Mesendoderm (in vitro differentiated cells): ENCODE measurements around the gene LPIN3.

Source experiments
- DNase-seq: peaks from one replicate; pipeline ENCODE4 v3.0.0; 2013
- H2AK5ac ChIP-seq: 2 replicates; pipeline ENCODE4 v1.6.1; 2013; ENCODE audit warnings: low read length, inconsistent platforms
- H2BK120ac ChIP-seq: 2 replicates; pipeline ENCODE4 v1.6.1; 2013; ENCODE audit warnings: low read depth, mild to moderate bottlenecking, low read length, moderate library complexity, mixed read lengths
- H2BK15ac ChIP-seq: replicated peaks from 2 replicates; pipeline ENCODE4 v1.6.1; 2013; ENCODE audit warnings: low read depth, mild to moderate bottlenecking, moderate library complexity
- H2BK5ac ChIP-seq: 2 replicates; pipeline ENCODE4 v1.6.1; 2013; ENCODE audit warnings: low read length, inconsistent platforms
- H3K18ac ChIP-seq: 2 replicates; pipeline ENCODE4 v1.6.1; 2013; ENCODE audit warnings: mild to moderate bottlenecking, low read length, mixed read lengths
- H3K23ac ChIP-seq: one replicate; pipeline ENCODE4 v1.6.1; 2013; ENCODE audit warnings: low read length
- H3K27ac ChIP-seq: 2 replicates; pipeline ENCODE4 v1.5.1; 2013; ENCODE audit warnings: low read depth, mild to moderate bottlenecking, inconsistent platforms, low read length, moderate library complexity
- H3K27me3 ChIP-seq: 2 replicates; pipeline ENCODE4 v1.6.1; 2013; ENCODE audit warnings: low read length, control low read depth, mild to moderate bottlenecking, inconsistent platforms; ENCODE audit not compliant: insufficient read depth, poor library complexity
- H3K36me3 ChIP-seq: 2 replicates; pipeline ENCODE4 v1.6.1; 2013; ENCODE audit warnings: low read length, inconsistent platforms; ENCODE audit not compliant: control insufficient read depth, insufficient read depth
- H3K4ac ChIP-seq: one replicate; pipeline ENCODE4 v1.6.1; 2013; ENCODE audit warnings: low read depth, mild to moderate bottlenecking, low read length, moderate library complexity
- H3K4me1 ChIP-seq: 2 replicates; pipeline ENCODE4 v1.6.1; 2013; ENCODE audit warnings: low read depth, low read length, inconsistent platforms; ENCODE audit not compliant: control insufficient read depth
- H3K4me2 ChIP-seq: 2 replicates; pipeline ENCODE4 v1.6.1; 2013; ENCODE audit warnings: low read length
- H3K4me3 ChIP-seq: 2 replicates; pipeline ENCODE4 v1.5.1; 2013; ENCODE audit warnings: mild to moderate bottlenecking, low read length
- H3K56ac ChIP-seq: one replicate; pipeline ENCODE4 v1.6.1; 2013; ENCODE audit warnings: low read length
- H3K79me1 ChIP-seq: 2 replicates; pipeline ENCODE4 v1.6.1; 2013; ENCODE audit warnings: low read length, inconsistent platforms
- H3K79me2 ChIP-seq: 2 replicates; pipeline ENCODE4 v1.6.1; 2013; ENCODE audit warnings: mild to moderate bottlenecking, low read length; ENCODE audit not compliant: control insufficient read depth, insufficient read depth
- H3K9ac ChIP-seq: 2 replicates; pipeline ENCODE4 v1.6.1; 2013; ENCODE audit warnings: low read length, inconsistent platforms
- H4K5ac ChIP-seq: one replicate; pipeline ENCODE4 v1.6.1; 2013; ENCODE audit warnings: low read length
- H4K8ac ChIP-seq: one replicate; pipeline ENCODE4 v1.6.1; 2013; ENCODE audit warnings: low read depth, mild to moderate bottlenecking, control low read depth, low read length, moderate library complexity
- WGBS: extraction: QIAGEN DNeasy Blood & Tissue Kit; methylation state at CpG from one replicate; pipeline ENCODE4 v1.1.7; 2013; ENCODE audit warnings: low lambda C conversion rate, missing lambda C conversion rate; ENCODE audit not compliant: insufficient coverage; ENCODE audit errors: extremely low coverage; 5-methylcytosine and 5-hydroxymethylcytosine counted together

The LPIN3 gene

DNA sequence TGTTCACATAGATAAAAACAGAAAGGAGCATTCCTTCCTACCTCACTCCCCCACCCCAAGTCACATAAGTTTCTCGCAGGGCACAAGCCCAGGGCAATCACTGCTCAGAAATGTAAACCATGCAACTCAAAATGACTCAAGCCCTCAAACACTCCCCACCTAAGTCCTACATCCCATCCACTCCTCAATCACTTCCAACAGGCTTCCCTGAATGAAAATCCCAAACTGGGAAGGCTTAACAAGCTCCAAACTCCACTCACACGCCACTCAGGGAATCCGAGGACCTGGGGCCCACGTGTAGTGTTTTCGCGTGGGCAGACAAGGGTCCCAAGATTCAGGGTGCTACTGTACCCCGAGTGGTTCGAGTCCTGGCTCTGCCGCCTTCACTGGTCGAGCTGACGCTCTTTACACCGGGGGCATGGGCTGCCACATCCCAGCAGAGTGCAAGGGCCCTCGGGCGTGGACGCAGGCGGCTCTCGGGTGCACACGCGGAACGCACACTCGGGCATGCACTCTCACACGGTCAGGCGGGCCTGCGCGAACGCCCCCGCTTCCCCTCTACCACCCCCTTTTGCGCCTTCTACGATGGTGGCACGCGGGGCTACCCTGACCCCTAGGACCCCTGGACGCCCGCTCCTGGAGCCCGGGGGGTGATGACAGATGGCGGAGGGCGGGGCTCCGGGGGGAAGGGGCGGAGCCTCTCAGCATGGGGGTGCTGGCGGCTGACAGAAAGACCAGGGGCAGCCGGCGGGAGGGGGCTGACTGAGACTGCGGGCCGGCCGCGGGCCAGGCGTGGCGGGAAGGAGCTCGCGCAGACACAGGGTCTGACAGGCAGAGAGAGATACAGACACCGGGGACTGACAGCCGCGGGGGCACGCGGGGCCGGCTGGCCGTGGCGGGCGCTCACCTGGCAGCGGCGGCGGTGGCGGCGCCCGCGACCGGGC, 23.7 kb upstream of the LPIN3 start:
- H3K79me2 ChIP-seq = no peaks in the 10 kb centered on the region
- peak; percentile 86 for DNase-seq
- no peaks in the 10 kb centered on the region for H3K79me1 ChIP-seq
- H3K4me3 ChIP-seq = peak overlapping the region; percentile 64
- no peaks in the 10 kb centered on the region for H3K36me3 ChIP-seq
- no peak overlapping the region for H4K8ac ChIP-seq
- peak overlapping the region; percentile 87 for H3K18ac ChIP-seq
- no peaks in the 10 kb centered on the region for H3K4me1 ChIP-seq
- H4K5ac ChIP-seq = no peak overlapping the region
- no peaks in the 10 kb centered on the region for H3K27me3 ChIP-seq
- no peak overlapping the region for H2AK5ac ChIP-seq
- peak overlapping the region; percentile 76 for H3K9ac ChIP-seq
- peak overlapping the region; percentile 90 for H3K4me2 ChIP-seq
- no peak overlapping the region for H3K27ac ChIP-seq
- H3K23ac ChIP-seq = no peak overlapping the region
- no peak overlapping the region for H2BK5ac ChIP-seq
- no CpG with 5 or more reads among the region's 66 CpGs for WGBS
- H2BK15ac ChIP-seq = no peak overlapping the region
- H3K56ac ChIP-seq = peak overlapping the region; percentile 90
- H3K4ac ChIP-seq = no peak overlapping the region
- H2BK120ac ChIP-seq = no peak overlapping the region

DNA sequence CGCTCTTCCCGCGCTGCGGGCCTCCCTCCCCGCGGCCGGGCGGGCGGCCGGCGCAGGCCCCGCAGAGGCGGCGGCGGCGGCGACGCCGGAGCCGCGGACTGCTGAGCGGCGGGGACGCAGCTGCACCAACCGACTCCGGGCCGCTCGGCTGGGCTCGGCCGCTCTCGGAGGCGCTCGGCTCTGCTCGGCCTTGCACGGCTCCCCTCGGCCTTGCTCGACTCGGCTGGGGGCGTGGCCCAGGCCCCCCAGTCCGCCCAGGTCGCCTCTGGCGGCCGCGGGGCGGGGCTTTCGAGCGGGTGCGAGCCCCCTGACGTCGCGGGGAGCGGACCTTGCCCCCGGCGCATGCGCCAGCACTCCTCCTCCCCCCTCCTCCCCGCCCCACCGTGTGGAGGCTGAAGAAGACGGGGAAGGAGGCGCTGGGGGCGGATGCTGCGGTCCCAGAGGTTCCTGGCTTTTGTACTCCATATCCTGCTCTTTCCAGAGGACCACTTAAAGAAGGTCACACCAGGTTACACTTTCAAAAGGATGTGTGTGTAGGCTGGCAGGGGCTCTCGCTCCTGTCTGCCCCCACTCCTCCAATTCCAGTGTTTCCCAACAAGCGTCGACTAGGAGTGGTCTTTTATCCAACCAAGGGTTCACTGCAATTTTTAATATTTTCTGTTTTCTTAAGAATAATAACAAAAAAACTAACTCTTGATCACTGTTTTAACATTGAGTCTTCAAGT, 22.9 kb upstream of the LPIN3 start, which contains the start of gene ZHX3:
Gene ZHX3, minus strand, starts transcription at position 186 of the 725 bp plus-strand sequence. CDS start 112,815 bp downstream, outside the sequence.
- peak within 1 kb of the TSS; percentile 87 for H3K18ac ChIP-seq

DNA sequence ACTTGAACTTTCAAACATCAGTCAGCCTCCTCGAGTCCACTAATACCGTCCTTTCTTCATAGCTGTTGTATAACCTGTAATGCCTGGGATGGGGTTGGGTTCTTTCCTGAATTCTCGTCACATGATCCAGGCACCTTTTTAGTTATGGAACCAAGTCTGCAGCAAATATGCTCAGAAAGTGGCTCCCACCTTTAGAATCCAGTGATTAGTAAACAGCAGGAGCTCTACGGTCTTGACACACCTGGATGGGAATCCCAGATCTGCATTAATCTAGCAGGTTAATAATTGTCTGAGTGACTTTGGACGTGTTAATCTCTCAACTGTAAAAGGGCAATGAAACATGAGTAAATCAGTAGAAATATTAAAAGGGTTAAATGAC, 22.4 kb upstream of the LPIN3 start:
- H3K4me3 ChIP-seq = no peak overlapping the region
- no peak overlapping the region for H3K27ac ChIP-seq
- no CpG with 5 or more reads among the region's 5 CpGs for WGBS
- no peaks in the 10 kb centered on the region for H3K27me3 ChIP-seq
- no peak overlapping the region for H4K8ac ChIP-seq
- no peak overlapping the region for H4K5ac ChIP-seq
- H3K36me3 ChIP-seq = no peaks in the 10 kb centered on the region
- no peak overlapping the region for H2BK15ac ChIP-seq
- H3K4ac ChIP-seq = no peak overlapping the region
- no peaks in the 10 kb centered on the region for H3K79me1 ChIP-seq
- no peak overlapping the region for H2BK5ac ChIP-seq
- no peak overlapping the region for H3K56ac ChIP-seq
- no peak for DNase-seq
- no peak overlapping the region for H2BK120ac ChIP-seq
- H3K79me2 ChIP-seq = no peaks in the 10 kb centered on the region
- H3K4me2 ChIP-seq = no peak overlapping the region
- no peak overlapping the region for H3K18ac ChIP-seq
- H2AK5ac ChIP-seq = no peak overlapping the region
- H3K4me1 ChIP-seq = no peaks in the 10 kb centered on the region
- H3K9ac ChIP-seq = no peak overlapping the region
- H3K23ac ChIP-seq = no peak overlapping the region

More for the DNA sequence above, 22.9 kb upstream of the LPIN3 start, which contains the start of gene ZHX3:
- no peaks in the 10 kb centered on the region for H3K4me1 ChIP-seq
- H3K4me3 ChIP-seq = peak within 1 kb of the TSS; percentile 64
- peak within 1 kb of the TSS; percentile 76 for H3K9ac ChIP-seq
- no peak within 1 kb of the TSS for H2BK120ac ChIP-seq
- no peaks in the 10 kb centered on the region for H3K79me2 ChIP-seq
- H3K23ac ChIP-seq = no peak within 1 kb of the TSS
- H2BK5ac ChIP-seq = no peak within 1 kb of the TSS
- H3K4me2 ChIP-seq = peak within 1 kb of the TSS; percentile 90
- H4K8ac ChIP-seq = no peak within 1 kb of the TSS
- no peaks in the 10 kb centered on the region for H3K27me3 ChIP-seq
- no peaks in the 10 kb centered on the region for H3K79me1 ChIP-seq
- H4K5ac ChIP-seq = no peak within 1 kb of the TSS
- WGBS = no CpG with 5 or more reads among the region's 64 CpGs
- H2AK5ac ChIP-seq = no peak within 1 kb of the TSS
- peak within 1 kb of the TSS; percentile 90 for H3K56ac ChIP-seq
- peak; percentile 98 for DNase-seq
- no peak within 1 kb of the TSS for H2BK15ac ChIP-seq
- no peaks in the 10 kb centered on the region for H3K36me3 ChIP-seq
- no peak within 1 kb of the TSS for H3K27ac ChIP-seq
- no peak within 1 kb of the TSS for H3K4ac ChIP-seq

DNA sequence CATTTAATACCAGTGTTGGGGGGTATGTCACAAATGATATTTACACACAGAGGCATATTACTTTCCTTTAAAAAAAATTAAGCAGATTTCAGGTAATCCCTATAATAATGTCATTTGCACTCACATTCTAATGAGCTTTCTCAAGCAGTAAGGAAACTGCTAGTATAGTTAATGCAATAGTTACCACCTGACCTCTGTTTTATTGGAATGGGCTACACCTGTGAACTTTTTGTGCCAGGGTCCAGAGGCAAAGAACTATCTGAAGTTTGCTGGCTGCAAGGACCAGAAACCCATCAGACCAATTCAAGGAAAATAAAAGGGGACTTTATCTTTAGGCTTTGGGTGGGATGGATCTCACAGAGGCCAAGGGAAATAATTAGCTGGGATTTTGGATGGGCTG, 20.2 kb upstream of the LPIN3 start:
- no peak overlapping the region for H4K5ac ChIP-seq
- no peaks in the 10 kb centered on the region for H3K79me1 ChIP-seq
- H3K4me1 ChIP-seq = no peaks in the 10 kb centered on the region
- H3K27me3 ChIP-seq = no peaks in the 10 kb centered on the region
- H2BK120ac ChIP-seq = no peak overlapping the region
- no peaks in the 10 kb centered on the region for H3K36me3 ChIP-seq
- DNase-seq = no peak
- H4K8ac ChIP-seq = no peak overlapping the region
- no peak overlapping the region for H3K4me3 ChIP-seq
- H2BK5ac ChIP-seq = no peak overlapping the region
- H3K27ac ChIP-seq = no peak overlapping the region
- H2AK5ac ChIP-seq = no peak overlapping the region
- no peak overlapping the region for H3K18ac ChIP-seq
- H3K9ac ChIP-seq = no peak overlapping the region
- H3K23ac ChIP-seq = no peak overlapping the region
- no peaks in the 10 kb centered on the region for H3K79me2 ChIP-seq
- H3K56ac ChIP-seq = no peak overlapping the region
- no peak overlapping the region for H3K4ac ChIP-seq
- no peak overlapping the region for H2BK15ac ChIP-seq
- H3K4me2 ChIP-seq = no peak overlapping the region

DNA sequence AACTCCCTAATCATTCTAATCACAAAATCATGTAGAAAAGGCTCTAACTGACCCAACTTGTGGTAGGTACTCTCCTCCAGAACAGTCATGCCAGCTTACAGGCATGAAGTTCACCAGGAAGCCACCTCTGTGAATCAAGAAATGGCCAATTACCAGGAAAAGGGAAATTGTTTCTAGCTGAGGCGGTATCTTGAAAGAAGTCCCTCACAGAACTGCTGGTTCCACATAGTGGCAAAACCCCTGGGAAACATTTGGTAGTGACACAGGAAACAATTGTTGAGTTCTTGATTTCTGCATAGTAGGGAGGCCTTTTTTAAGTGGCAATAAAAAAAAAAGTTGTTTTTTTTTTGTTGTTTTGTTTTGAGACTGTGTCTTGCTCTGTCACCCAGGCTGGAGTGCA, 19.6 kb upstream of the LPIN3 start:
- H3K27me3 ChIP-seq = no peaks in the 10 kb centered on the region
- WGBS = no CpG with 5 or more reads among the region's 1 CpG
- no peak overlapping the region for H3K23ac ChIP-seq
- no peak overlapping the region for H3K18ac ChIP-seq
- H3K4me3 ChIP-seq = no peak overlapping the region
- H3K4ac ChIP-seq = no peak overlapping the region
- H3K4me1 ChIP-seq = no peaks in the 10 kb centered on the region
- H3K36me3 ChIP-seq = no peaks in the 10 kb centered on the region
- H3K27ac ChIP-seq = no peak overlapping the region
- H4K5ac ChIP-seq = no peak overlapping the region
- no peak overlapping the region for H2AK5ac ChIP-seq
- H3K4me2 ChIP-seq = no peak overlapping the region
- H3K56ac ChIP-seq = no peak overlapping the region
- H3K79me2 ChIP-seq = no peaks in the 10 kb centered on the region
- H3K79me1 ChIP-seq = no peaks in the 10 kb centered on the region
- no peak overlapping the region for H2BK15ac ChIP-seq
- no peak overlapping the region for H3K9ac ChIP-seq
- H2BK120ac ChIP-seq = no peak overlapping the region
- DNase-seq = no peak
- H4K8ac ChIP-seq = no peak overlapping the region
- H2BK5ac ChIP-seq = no peak overlapping the region
